Measurements from ENCODE around the gene MED22. TPM values are rescaled to one million over a fixed set of nuclear protein-coding genes. Genes with fewer than 3 reads are reported as not detected.
"Not testable (repeated sequence)": the region's sequence is repeated elsewhere in the genome, so short reads cannot be mapped to it uniquely, and the experiment has no call there.

Gene MED22
- total RNA-seq, 1 experiment from 2014 or later, result 18.6 TPM

- TF ChIP-seq REST (IDR thresholded peaks at IDR 0.05; ENCODE audit: low read depth) (no peak), TCF7L2 (IDR thresholded peaks at IDR 0.05; ENCODE audit: borderline replicate concordance, extremely low read depth, insufficient read depth, insufficient read length) (no peak), ELF1 (IDR thresholded peaks at IDR 0.05; ENCODE audit: borderline replicate concordance, low read depth) (no peak), CTCF (IDR thresholded peaks at IDR 0.05 in 2 of 3, conservative IDR thresholded peaks at IDR 0.05 in 1 of 3; ENCODE audit: borderline replicate concordance in 1 of 3, insufficient read depth in 1 of 3, low read depth in 2 of 3, low read length in 2 of 3) (no peak), RAD21 (IDR thresholded peaks at IDR 0.05; ENCODE audit: low read depth) (no peak), ZNF274 (IDR thresholded peaks at IDR 0.05; ENCODE audit: low read depth, low read length) (no peak), EZH2 (IDR thresholded peaks at IDR 0.05) (no peak)
Measured at GRCh38 chr9:133393399-133393798, 45.5 kb upstream of the MED22 start (continued).

GRCh38 chr9:133392308-133392707 lies 44.4 kb upstream of the MED22 start:
- H3K27ac ChIP-seq (ENCODE audit: low read depth, low read length); DNase-seq (ENCODE audit: low read depth, low spot score); H3K9ac ChIP-seq (ENCODE audit: low read length); POLR2A ChIA-PET; ATAC-seq; H3K4me2 ChIP-seq (ENCODE audit: low read length); H3K9me3 ChIP-seq (ENCODE audit: control insufficient read depth in 1 of 2, insufficient read depth in 1 of 2, low read depth in 1 of 2, low read length in 2 of 2); H3K4me1 ChIP-seq (ENCODE audit: control insufficient read depth in 1 of 2, insufficient read depth in 2 of 2, low read length in 2 of 2); H3K4me3 ChIP-seq (replicated peaks in 1 of 2; ENCODE audit: low read depth in 1 of 2, low read length in 2 of 2); H3K27me3 ChIP-seq (ENCODE audit: insufficient read depth, low read length); H3K36me3 ChIP-seq (ENCODE audit: control insufficient read depth in 1 of 2, insufficient read depth in 2 of 2, low read length in 2 of 2); RAD21 ChIA-PET (ENCODE audit: low non-redundant PET in 1 of 2, low total read pairs in 2 of 2, uncharacterized antibody in 2 of 2, unreplicated experiment in 2 of 2); intact Hi-C loops (cut with micrococcal nuclease); H3K9me2 ChIP-seq (ENCODE audit: insufficient read depth); BruUV-seq (replicated peaks); CTCF ChIA-PET; H2AFZ ChIP-seq (ENCODE audit: low read depth, low read length, poor library complexity, severe bottlenecking); H3K79me2 ChIP-seq (ENCODE audit: insufficient read depth, low read length); H4K20me1 ChIP-seq (ENCODE audit: insufficient read depth): not testable (repeated sequence)

- H3K36me3 ChIP-seq (ENCODE audit: control insufficient read depth in 1 of 2, insufficient read depth in 2 of 2, low read length in 2 of 2); intact Hi-C loops (cut with micrococcal nuclease); ATAC-seq; H3K27ac ChIP-seq (ENCODE audit: low read depth, low read length); POLR2A ChIA-PET; H3K9me2 ChIP-seq (ENCODE audit: insufficient read depth); BruUV-seq (replicated peaks); H3K27me3 ChIP-seq (ENCODE audit: insufficient read depth, low read length); H3K4me3 ChIP-seq (replicated peaks in 1 of 2; ENCODE audit: low read depth in 1 of 2, low read length in 2 of 2); H3K9ac ChIP-seq (ENCODE audit: low read length); H3K79me2 ChIP-seq (ENCODE audit: insufficient read depth, low read length); DNase-seq (ENCODE audit: low read depth, low spot score); CTCF ChIA-PET; H3K9me3 ChIP-seq (ENCODE audit: control insufficient read depth in 1 of 2, insufficient read depth in 1 of 2, low read depth in 1 of 2, low read length in 2 of 2); H4K20me1 ChIP-seq (ENCODE audit: insufficient read depth); RAD21 ChIA-PET (ENCODE audit: low non-redundant PET in 1 of 2, low total read pairs in 2 of 2, uncharacterized antibody in 2 of 2, unreplicated experiment in 2 of 2); H3K4me1 ChIP-seq (ENCODE audit: control insufficient read depth in 1 of 2, insufficient read depth in 2 of 2, low read length in 2 of 2); H2AFZ ChIP-seq (ENCODE audit: low read depth, low read length, poor library complexity, severe bottlenecking); H3K4me2 ChIP-seq (ENCODE audit: low read length): not testable (repeated sequence)
Measured at GRCh38 chr9:133391449-133391848, 43.5 kb upstream of the MED22 start.
